Measurements from ENCODE around the gene GNPTG.

Gene GNPTG

GRCh38 chr16:1393613-1394176 is 42.0 kb downstream of the GNPTG start:
- no peak overlapping the region for H3K4me3 ChIP-seq (ENCODE audit: low read depth, low read length)
- in situ Hi-C loops (cut with HindIII; ENCODE audit: low sequenced_read_pairs): no loop called here
- no peak for DNase-seq (ENCODE audit: low read depth, low spot score)
- TF ChIP-seq, protein P1, sequence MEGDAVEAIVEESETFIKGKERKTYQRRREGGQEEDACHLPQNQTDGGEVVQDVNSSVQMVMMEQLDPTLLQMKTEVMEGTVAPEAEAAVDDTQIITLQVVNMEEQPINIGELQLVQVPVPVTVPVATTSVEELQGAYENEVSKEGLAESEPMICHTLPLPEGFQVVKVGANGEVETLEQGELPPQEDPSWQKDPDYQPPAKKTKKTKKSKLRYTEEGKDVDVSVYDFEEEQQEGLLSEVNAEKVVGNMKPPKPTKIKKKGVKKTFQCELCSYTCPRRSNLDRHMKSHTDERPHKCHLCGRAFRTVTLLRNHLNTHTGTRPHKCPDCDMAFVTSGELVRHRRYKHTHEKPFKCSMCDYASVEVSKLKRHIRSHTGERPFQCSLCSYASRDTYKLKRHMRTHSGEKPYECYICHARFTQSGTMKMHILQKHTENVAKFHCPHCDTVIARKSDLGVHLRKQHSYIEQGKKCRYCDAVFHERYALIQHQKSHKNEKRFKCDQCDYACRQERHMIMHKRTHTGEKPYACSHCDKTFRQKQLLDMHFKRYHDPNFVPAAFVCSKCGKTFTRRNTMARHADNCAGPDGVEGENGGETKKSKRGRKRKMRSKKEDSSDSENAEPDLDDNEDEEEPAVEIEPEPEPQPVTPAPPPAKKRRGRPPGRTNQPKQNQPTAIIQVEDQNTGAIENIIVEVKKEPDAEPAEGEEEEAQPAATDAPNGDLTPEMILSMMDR (IDR thresholded peaks at IDR 0.05; ENCODE audit: low read depth, low read length): no peak

GRCh38 chr16:1394367-1394951 is 42.7 kb downstream of the GNPTG start:
- in situ Hi-C loops (cut with HindIII; ENCODE audit: low sequenced_read_pairs): no loop called here
- TF ChIP-seq, protein P1 (IDR thresholded peaks at IDR 0.05; ENCODE audit: low read depth, low read length): no peak
- DNase-seq (ENCODE audit: low read depth, low spot score): no peak
- no peak overlapping the region for H3K4me3 ChIP-seq (ENCODE audit: low read depth, low read length)

- DNase-seq (ENCODE audit: low read depth, low spot score): no peak
These were observed 43.8 kb downstream of the GNPTG start for GRCh38 chr16:1395444-1396031.

DNA sequence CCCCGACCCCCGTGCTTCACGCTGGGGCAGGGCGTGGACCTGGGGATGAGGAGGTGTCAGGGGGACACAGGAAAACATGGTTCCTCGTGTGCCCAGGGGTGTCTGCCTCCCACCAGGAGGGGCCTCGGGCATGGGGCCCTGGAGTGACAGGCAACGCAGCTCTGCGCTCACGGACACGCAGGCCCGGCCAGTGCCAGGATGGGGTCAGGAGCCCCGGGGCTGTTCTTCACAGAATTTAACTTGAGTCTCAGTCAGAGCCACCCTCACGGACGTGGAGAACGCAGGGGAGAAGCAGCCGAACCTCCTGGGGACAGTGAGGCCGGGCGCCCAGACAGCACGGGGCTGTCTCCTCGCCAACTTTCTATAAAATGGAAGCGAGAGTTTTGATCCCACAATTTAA is 46.0 kb downstream of the GNPTG start:
- TF ChIP-seq, protein P1 (IDR thresholded peaks at IDR 0.05; ENCODE audit: low read depth, low read length): no peak
- no peak overlapping the region for H3K4me3 ChIP-seq (ENCODE audit: low read depth, low read length)
- no peak for DNase-seq (ENCODE audit: low read depth, low spot score)
- in situ Hi-C loops (cut with HindIII; ENCODE audit: low sequenced_read_pairs): no loop called here

More at GRCh38 chr16:1395444-1396031, 43.8 kb downstream of the GNPTG start:
- in situ Hi-C loops (cut with HindIII; ENCODE audit: low sequenced_read_pairs): no loop called here
- TF ChIP-seq, protein P1 (IDR thresholded peaks at IDR 0.05; ENCODE audit: low read depth, low read length): no peak
- no peak overlapping the region for H3K4me3 ChIP-seq (ENCODE audit: low read depth, low read length)

- no peak overlapping the region for H3K4me3 ChIP-seq (ENCODE audit: low read depth, low read length)
- in situ Hi-C loops (cut with HindIII; ENCODE audit: low sequenced_read_pairs): no loop called here
- DNase-seq (ENCODE audit: low read depth, low spot score): no peak
- TF ChIP-seq, protein P1 (IDR thresholded peaks at IDR 0.05; ENCODE audit: low read depth, low read length): no peak
These were observed 46.6 kb downstream of the GNPTG start for GRCh38 chr16:1398351-1398750.

DNA sequence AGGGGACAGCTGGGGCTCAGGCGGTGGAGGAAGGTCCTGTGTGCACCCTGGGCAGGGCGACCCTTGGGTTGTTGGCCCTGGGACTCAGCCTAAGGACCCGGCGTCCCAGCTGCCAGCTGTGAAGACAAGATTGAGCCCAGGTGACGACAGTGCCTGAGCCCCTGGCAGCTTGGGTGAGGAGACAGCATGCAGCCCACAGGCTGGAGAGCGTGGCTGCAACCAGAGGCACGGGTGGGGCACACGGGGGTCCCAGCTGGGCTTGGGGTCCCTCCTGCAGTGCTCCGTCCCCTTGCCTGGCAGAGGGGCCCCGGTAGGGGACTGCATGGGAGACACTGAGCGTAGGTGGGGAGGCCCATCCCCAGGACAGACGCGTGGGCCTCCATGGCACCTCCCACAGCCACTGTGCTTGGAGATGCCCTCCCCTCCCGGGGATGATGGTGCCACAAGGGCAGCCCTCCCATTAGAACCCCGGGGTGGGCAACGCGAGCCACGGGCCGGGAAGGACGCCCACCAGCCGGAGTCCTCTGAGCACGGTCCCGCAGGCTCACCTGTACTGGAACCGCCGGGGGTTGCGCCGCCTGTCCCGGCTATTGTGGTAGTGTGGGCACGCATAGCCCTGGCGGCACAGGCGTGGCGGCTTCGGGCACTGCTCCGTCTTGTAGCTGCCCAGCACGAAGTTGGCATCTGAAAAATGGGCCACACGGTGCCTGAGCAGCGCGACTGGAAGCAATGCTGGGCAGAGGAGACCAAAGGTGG is 47.3 kb downstream of the GNPTG start:
- DNase-seq (ENCODE audit: low read depth, low spot score): no peak

More for the DNA sequence above, 47.3 kb downstream of the GNPTG start:
- TF ChIP-seq, protein P1 (IDR thresholded peaks at IDR 0.05; ENCODE audit: low read depth, low read length): no peak
- no peak overlapping the region for H3K4me3 ChIP-seq (ENCODE audit: low read depth, low read length)
- in situ Hi-C loops (cut with HindIII; ENCODE audit: low sequenced_read_pairs): no loop called here

All from astrocyte of the spinal cord (primary cell).